HG03439 (cell line): Measurements from ENCODE around the gene GLS.

Experiments used
- ATAC-seq: cut with Tn5 transposase; IDR thresholded peaks from one replicate; pipeline ENCODE4 v1.9.1; 2021; ENCODE audit warnings: mild to moderate bottlenecking, moderate library complexity; ENCODE audit not compliant: unreplicated experiment

The GLS gene

DNA sequence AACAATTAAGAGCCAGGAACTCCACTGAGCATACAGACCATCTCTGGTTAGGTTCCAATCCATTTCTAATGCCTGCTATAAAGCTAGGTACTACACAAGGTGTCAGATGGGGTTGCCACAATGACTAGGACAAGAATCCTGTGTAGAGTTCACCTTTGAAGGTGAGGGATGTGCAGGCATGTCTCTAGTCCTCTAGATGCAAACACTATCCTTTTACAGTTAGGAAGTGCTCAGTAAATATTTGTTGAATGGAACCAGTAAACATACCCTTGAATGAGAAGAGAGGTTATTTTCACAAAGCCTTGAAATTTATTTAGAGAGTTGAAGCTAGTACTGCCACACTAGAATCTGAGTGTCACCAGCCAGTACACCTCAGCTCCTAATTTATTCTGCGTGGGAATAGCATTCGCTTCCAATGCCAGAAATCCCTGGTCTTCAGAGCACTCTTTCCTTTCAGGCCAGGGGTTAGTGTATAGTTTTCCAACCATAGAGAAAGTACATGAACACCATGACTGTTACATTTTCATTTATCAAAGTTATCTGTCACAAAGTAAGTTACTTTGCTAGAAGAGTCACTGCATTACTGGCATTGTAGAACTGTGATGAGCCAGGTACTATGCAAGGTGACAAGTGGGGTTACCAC lies 85.1 kb downstream of the GLS start:
- no peak for ATAC-seq

DNA sequence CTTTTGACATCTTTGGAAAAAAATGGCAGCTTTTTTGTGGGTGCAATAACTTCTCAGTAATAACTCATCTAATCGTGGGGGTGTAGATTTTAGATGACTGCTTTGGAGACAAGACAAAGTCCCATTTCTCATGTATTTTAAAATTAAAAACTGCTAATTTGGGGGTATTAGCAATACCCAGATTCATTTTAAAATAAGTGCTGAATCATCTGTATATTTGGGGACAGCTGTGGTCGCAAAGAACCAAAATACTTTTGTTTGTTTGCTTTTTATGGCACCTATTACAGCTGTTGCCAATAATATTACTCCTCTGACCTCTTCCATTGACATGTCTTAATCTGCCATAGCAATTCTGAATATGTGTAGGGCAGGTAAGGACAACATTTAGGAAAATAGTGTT lies 87.9 kb downstream of the GLS start:
- no peak for ATAC-seq

DNA sequence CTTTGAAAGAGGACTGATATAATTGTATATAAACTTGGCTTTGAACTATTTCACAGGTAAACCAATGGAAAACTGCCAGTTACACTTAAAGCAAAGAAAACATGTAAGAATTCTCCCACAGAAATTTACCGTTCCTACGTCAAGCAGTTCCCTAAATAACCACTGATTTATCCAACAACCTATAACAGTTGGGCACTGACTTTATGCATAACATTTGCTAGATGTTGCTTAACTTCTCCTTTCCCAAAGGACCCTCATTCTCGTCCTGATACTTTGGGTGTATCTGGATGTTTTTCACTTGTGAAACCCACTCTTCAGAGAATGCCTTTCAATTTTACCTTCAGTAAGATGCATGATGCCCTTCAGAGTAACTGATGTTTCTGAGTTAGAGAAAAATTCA lies 89.5 kb downstream of the GLS start:
- ATAC-seq, result no peak

DNA sequence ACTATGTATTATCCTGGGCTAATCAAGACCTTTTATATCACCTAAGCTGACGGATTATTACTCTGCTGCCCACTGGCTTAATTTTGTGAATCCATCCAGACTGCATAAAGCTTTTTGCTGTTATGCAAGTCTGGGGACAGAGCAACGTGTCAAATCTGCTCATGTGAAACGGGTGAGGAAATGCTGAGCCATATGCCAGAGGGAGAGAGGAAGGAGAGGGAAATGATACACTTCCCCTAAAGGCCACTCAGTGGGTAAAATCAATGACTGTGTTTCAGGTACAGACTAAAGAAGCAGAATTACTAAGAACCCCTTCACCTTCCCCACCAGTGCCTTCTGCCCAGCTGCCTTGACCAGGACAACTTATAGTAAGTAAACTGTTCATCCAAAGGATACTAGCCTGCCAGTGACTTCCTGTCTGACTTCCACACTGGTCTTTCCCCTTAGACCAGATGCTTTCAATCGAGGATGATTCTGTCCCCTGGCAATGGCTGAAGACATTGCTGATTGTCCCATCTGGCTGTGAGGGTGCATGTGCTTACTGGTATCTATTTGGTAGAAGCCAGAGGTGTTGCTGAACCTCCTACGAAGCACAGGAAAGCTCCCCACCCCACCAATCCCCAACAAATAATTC lies 90.4 kb downstream of the GLS start:
- ATAC-seq, result no peak

DNA sequence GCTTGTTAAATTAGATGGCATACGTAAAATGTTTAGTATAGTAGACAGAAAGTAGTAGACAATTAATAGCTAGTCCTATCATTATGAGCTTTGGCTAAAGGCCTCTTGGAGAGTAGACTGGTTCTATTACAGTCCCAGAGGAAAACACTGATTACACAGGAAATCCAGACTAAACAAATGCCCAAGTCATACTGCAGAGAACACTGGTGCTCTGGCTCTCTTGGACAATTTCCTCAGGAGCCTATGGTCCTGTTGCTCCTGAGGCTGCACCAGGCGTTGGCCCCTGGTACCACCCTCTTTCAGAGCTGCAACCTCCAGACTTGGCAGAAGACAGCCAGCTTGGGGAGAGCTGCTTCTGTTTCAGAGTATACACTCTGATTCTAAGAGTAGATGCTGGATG lies 91.6 kb downstream of the GLS start:
- no peak for ATAC-seq

DNA sequence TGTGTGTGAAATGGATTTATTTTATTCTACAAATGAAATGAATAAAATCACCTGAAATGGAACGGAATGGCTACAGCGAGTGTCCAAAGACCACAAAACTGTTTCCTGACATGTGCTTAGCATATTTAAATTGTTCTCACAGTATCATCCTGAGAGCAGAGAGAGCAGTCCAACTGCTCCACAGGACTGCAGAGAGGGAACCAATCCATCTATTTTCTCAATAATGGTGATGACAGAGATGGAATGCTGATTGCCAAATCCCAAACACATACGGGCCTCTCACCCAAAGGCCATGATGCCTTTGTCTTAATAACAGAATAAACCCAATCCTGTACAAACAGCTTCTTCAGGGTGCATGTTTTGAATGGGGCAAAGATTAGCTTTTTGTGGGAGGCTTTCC lies 92.2 kb downstream of the GLS start:
- ATAC-seq, result no peak

DNA sequence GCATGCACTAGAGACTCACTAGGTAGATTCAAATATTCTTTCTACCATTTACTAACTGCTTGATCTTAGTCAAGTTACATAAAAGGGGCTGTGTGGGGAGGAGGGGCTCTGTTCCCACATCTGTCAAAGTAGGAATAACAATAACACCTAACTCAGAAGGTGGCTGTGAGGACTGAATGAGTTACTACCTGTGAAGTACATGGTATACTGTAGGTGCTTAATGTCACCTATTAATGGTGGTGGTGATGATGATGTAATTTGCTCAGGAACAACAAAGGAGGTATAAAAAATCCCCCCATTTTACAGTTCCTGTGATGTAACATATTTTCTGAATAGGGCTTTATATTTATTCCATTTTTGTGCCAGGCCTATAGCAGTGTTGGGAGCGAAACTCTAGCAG lies 92.6 kb downstream of the GLS start:
- ATAC-seq, result no peak

DNA sequence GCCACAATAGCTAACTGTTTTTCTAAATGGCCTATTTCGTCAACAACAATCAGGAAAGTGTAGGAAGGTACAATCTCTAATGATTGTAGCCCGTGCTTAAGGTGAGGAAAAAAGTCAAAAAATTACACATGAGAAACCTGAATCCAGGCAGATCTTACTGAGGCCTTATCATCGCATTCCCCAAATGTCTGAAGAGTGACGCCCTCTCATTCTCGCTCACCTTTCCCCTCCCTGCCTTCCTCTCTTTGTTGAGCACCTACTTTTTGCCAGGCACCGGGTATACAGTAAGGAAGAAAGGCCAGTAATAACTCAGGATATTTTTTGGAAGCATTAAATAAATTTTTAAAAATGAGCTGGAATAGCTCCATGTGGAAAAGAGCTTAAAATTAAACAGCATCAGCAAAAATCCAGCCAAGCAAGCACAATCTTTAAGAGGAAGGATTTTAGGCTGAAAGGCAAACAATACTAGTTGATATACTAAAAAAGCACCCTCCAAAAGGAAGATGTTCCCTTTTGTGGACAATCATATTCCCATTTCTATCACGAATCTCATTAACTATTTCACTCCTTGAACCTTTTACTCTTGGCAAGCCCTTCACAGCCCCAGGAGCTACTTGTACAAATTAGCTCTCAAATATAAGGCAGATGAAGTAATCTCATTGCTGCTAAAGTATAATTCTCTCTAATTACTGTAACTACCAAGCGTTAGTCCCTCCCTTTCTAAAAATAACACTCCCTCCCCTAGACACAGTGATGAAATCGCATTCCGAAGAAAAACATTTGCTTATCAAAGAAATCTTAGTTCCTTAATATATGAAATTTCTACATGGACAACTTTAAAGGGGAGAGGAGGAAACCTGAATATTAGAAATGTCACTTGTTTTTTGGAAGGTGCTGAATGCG lies 93.4 kb downstream of the GLS start:
- ATAC-seq, result no peak

DNA sequence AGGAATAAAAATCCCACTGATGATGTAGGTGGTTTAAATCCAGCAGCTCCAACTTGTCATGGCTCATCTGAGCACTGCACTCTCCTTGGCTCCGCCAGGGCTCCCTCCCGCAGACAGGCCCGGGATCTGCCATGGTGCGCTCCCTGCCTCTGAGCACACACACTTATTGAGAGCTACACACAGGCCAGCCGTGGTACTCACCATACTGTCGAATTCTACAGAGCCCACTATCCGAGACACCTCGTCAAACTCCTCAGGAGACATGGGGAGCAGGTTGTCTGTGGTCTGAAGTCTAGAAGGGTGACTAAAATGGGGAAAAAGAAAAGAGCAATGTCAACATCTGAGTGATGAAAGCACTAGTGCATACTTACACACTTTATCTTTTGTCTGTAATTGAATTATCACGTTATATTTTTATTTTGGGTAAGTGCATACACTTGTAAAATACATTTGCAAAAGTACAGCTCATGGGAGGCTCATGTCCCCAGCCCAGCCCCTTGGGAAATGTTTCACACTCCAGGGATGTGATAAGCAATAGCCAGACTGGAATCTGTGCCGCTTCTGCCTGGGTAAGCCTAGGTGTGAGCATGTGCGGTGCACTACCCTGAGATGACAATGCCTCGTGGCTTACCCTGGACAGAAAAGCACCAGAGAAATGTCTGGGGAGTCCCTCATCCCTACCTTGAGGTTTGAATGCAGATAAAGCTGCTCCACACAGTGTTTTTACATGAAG lies 94.2 kb downstream of the GLS start:
- no peak for ATAC-seq

DNA sequence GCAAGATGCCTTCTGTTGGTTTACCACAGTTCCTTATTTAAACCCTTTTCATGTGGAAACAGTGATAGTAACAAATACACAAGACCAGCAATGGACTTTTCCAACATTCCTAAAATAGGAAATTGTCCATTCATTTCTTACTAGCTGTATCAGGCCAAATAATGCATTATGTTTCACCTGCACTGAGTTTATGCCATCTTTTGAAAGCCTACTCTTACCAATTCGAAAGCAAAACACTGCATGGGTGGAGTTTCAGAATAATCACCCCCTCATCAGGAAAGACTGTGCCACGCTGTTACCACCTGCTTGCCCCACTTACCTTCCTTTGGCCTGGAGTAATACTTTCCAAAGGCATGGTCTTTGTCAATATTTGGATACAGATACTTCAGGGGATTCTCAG lies 95.9 kb downstream of the GLS start:
- ATAC-seq, result no peak

DNA sequence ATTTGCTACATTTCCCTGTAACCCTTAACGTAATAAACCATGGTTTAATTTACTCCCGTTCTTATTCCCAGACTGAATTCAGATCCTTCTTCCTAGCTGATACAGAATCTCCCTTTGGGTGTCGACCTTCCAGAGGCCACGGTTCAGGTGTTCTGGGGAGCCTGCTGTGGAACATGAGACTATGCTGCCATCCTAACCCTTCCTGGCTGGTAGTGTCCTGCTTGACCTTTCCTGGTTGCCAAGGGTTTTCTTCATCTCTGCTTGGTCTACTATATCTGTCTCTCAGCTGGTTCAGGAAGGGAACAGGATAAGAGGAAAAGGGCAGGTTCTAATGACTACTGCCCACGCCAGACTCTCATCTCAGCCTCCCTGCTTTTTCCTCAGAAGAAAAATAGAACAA lies 96.9 kb downstream of the GLS start:
- no peak for ATAC-seq

DNA sequence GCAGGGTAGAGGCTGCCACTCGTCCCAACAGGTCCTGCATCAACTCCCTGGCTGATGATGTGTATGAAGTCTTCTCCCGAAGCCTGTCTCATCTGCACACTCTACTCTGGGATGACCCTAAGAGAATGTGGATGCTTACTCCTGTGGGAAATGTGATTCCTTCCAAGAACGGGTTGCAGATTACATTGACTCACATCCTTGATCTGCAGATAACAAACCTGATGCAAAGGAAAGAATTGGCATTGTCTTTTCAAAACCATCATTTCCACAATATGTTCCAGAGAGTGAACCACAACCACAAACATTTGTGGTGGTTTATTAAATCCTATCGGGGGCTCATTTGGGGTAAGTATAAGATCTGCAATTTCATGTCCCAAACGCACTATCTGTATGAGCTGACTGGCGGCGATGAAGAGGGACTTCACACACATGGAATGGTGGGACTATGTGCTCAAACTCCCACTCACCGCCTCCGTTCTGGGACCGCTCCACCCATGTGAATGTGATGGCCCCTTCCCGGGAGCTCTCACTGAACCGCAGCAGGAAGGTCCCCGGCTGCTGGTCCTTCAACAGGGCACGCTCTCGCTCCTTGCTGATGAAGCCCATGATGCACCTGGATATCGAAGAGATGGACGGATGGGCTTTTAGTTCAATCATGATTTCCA lies 97.9 kb downstream of the GLS start:
- ATAC-seq, result no peak

DNA sequence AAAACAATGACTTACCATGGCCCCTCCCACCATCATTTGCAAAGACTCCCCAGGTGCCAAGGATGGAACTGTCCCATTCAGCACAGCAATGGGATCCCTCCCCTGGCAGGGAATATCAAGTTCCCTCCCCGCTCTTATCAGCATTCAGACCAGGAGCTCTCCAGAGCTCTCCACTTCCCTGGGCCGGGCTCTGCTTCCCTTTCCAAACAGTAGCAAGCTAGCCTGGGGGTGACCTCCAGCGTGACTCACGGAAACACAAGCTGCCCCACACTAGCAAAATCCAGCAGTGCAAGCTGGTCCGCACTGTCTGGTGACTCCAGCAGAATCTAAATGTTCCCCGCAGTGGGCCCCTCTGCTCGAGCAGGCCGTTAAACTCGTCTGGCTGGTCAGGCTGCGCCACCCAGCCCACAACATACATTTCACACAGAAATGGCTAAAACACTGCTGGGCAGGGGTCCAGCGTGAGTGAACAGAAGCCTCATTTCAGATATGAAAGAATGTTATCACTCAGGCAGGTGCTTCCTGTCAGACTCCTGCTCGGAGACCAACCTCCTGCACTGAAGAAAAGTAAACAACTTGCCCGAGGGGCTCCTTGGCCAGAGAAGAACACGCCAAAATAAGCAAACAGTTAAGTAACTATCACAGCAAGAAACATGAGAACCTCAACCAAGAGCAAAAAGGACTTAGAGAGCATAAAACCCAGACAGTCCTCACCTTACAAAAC lies 99.4 kb downstream of the GLS start:
- ATAC-seq, result no peak

DNA sequence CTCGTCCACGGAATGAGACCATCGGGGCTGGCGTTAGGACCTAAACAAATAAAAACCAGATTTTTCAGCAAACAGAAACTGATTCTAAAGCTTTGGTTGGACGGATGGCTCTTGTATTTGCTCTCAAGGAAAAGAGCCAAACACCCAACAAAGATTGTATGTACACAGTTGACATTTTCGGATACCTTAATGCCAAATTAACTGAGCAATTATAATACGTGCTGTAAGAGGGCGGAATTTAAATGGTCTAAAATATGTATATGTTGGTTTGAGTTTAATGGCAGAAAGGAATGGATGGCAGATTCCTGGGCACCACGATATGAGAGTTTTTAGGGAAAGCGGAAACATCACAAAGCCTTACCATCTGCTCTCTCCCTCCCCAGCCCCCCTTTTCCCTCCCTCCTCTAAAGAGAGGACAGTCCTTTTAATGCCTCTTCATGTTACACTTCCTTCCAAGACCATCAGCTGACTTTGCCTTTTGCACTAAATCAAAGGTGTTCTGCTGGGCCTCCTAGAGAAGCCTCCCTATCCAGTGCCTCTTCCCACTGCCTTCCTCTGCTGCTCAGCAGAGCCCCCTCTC lies 100.1 kb downstream of the GLS start:
- no peak for ATAC-seq

DNA sequence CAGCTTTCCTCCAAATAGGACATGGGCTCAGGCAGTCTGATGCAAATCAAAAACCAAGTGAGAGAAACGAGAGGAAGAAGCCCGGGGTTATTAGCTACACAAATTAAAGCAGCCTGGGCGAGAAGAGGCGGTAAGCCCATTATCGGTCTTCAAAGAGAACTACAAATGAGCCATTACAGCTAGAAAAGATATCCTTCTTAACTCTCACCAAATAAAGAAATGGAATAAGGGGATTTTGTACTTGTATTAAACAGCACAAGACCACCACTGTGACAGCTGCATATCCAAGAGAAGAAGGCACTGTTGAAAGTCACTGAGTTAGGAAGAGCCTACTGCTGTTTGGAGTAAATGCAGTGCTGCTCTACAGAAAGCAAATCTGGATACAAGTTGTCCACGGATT lies 100.7 kb downstream of the GLS start:
- no peak for ATAC-seq

DNA sequence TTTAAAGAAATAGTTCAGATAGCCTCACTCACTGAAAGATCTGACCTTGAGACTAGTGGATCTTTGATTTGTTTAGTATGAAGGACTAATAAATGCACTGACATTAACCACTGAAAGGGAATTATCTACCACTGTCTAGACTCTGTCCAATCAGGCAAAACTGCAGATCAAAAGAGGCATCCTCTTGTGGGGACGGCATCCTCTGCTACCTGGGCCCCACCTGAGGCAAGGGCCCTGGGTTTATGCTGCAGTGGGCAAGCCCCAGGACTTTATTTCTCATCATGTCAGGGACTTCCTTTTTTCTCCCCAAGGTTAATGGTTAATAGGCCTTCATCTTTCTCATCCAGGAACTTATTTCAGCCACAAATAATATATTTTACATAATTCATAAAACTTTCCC lies 101.1 kb downstream of the GLS start:
- ATAC-seq, result no peak

DNA sequence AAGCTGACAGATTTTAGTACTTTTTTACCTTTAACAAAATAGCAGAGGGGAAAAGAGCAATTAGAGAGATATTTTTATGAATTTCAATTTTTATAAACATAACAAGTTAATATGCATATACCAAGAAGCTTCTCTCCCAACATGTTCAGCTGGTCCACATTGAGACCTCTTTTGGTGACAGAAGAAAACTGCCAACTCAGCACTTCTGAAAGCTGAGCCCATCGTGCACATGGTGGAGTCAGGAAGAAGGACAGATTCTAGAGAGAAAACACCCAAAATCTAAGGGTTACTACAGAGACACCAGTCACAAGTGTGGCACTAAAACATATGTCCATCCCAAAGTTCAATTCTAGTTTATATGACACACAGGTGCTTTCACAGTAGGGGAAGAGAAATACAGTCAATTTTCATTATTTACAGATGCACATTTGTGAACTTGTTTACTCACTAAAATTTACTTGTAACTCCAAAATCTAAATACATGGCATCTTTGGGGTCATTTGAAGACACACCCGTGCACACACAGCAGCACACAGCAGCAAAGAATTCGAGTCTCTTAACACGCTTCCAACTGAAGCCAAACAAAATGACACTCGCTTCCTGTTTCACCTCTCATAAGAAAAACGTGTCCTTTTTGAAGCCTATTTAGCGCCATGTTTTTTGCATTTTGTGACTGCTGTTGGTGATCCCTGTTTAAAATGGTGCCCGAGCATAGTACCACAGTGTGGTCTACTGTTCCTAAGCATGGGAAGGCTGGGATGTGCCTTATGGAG lies 101.8 kb downstream of the GLS start:
- ATAC-seq, result no peak

DNA sequence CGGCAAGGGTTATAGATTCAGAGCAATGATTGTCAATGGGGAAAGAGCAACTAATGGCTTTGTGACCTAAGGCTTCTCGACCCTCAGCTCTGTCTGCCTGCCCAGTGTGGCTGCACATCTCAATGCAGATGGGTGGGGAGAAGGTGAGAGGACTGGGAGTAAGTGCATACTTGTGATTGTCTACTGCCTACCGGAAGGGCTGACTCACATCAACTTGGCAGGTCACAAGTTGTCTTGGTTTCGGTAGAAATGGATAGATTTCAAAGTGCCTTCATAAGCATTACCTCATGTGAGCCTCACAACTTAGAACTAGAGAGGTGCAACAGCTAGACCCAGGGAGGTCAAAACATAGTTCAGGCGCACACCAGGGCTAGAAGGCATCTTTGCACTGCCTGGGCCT lies 104.0 kb downstream of the GLS start:
- ATAC-seq, result no peak
